Endodermal cell (in vitro differentiated cells): ENCODE measurements around the gene KCNN3. TPM values are rescaled to one million over a fixed set of nuclear protein-coding genes. Genes with fewer than 3 reads are reported as not detected.

Source experiments
- DNase-seq: peaks from one replicate; pipeline ENCODE4 v3.0.0-alpha.2; 2017
- H3K27ac ChIP-seq: 2 replicates; pipeline ENCODE4 v1.5.1; 2013; ENCODE audit warnings: mild to moderate bottlenecking, low read depth, low read length, moderate library complexity
- H3K27me3 ChIP-seq: 2 replicates; pipeline ENCODE4 v1.6.1; 2013; ENCODE audit warnings: mild to moderate bottlenecking, low read length, moderate library complexity; ENCODE audit not compliant: insufficient read depth, control insufficient read depth, poor library complexity, severe bottlenecking
- H3K36me3 ChIP-seq: 2 replicates; pipeline ENCODE4 v1.7.0; 2013; ENCODE audit warnings: mild to moderate bottlenecking, low read length, moderate library complexity; ENCODE audit not compliant: control insufficient read depth, insufficient read depth
- H3K4me1 ChIP-seq: one replicate; pipeline ENCODE4 v1.7.0; 2013; ENCODE audit warnings: low read length; ENCODE audit not compliant: control insufficient read depth, insufficient read depth
- H3K4me3 ChIP-seq: 2 replicates; pipeline ENCODE4 v1.5.1; 2013; ENCODE audit warnings: mild to moderate bottlenecking, low read length, moderate library complexity
- H3K9ac ChIP-seq: 2 replicates; pipeline ENCODE4 v1.6.1; 2013; ENCODE audit warnings: mild to moderate bottlenecking, low read length, moderate library complexity; ENCODE audit not compliant: poor library complexity, severe bottlenecking; ENCODE audit errors: extremely low read depth
- H3K9me3 ChIP-seq: 2 replicates; pipeline ENCODE4 v1.6.1; 2013; ENCODE audit warnings: mild to moderate bottlenecking, low read length, moderate library complexity; ENCODE audit not compliant: control insufficient read depth
- H3K27ac Mint-ChIP-seq: 2 replicates; pipeline ENCODE4 v1.8.0; 2020; ENCODE audit warnings: mixed read lengths
- H3K27me3 Mint-ChIP-seq: 2 replicates; pipeline ENCODE4 v1.8.0; 2021; ENCODE audit warnings: mild to moderate bottlenecking, mixed read lengths; ENCODE audit not compliant: insufficient read depth
- H3K36me3 Mint-ChIP-seq: 2 replicates; pipeline ENCODE4 v1.8.0; 2020; ENCODE audit warnings: low read depth, mixed read lengths
- H3K4me1 Mint-ChIP-seq: 2 replicates; pipeline ENCODE4 v1.8.0; 2020; ENCODE audit warnings: mixed read lengths
- H3K4me3 Mint-ChIP-seq: 2 replicates; pipeline ENCODE4 v1.8.0; 2020; ENCODE audit warnings: mild to moderate bottlenecking, moderate library complexity, mixed read lengths
- H3K9me3 Mint-ChIP-seq: 2 replicates; pipeline ENCODE4 v1.8.0; 2020; ENCODE audit warnings: mild to moderate bottlenecking, mixed read lengths
- CTCF ChIP-seq: fragments of 200-600 bp; sonication (generic); conservative IDR thresholded peaks from 2 replicates; pipeline ENCODE4 v1.5.0; 2021; ENCODE audit warnings: antibody characterized with exemption, mild to moderate bottlenecking
- WGBS, 2 experiments: methylation state at CpG; one replicate each; pipeline versions ENCODE4 v1.1.5 to v1.1.7; 2013; ENCODE audit warnings: missing lambda C conversion rate in 2 of 2, mixed read lengths in 1 of 2; ENCODE audit not compliant: insufficient coverage in 1 of 2, insufficient read length in 1 of 2; 5-methylcytosine and 5-hydroxymethylcytosine counted together
- total RNA-seq, 2 donors: library from RNA; stranded (reverse); fragmentation: NEBNext Ultra II Directional in 1 of 2; extraction: Animal tissue kit (Norgen Biotek cat#: 25700) in 1 of 2; gene quantifications; 2 replicates in 1 of 2; 3 replicates in 1 of 2; pipeline ENCODE4 v1.2.1, GENCODE V29; 2021

The KCNN3 gene
- total RNA-seq, 2 donors from 2014 or later, result 0.57 to 0.75 TPM

GRCh38 chr1:154786804-154787570 lies 83.1 kb downstream of the KCNN3 start:
- H3K9me3 ChIP-seq, result no peaks in the 10 kb centered on the region
- Mint-ChIP-seq H3K27ac (no peak overlapping the region), H3K27me3 (no peaks in the 10 kb centered on the region), H3K36me3 (no peaks in the 10 kb centered on the region), H3K4me1 (peaks cover 30% of the 10 kb centered on the region), H3K9me3 (no peaks in the 10 kb centered on the region), H3K4me3 (no peak overlapping the region)
- no peaks in the 10 kb centered on the region for H3K36me3 ChIP-seq
- no peak overlapping the region for H3K9ac ChIP-seq
- no peak overlapping the region for H3K27ac ChIP-seq
- H3K27me3 ChIP-seq, result no peaks in the 10 kb centered on the region
- WGBS, 2 experiments, result 94 to 97% methylated on average over 10 to 14 of the region's 14 CpGs
- TF ChIP-seq CTCF, result no peak
- no peak for DNase-seq
- no peak overlapping the region for H3K4me3 ChIP-seq
- H3K4me1 ChIP-seq, result peaks cover 4% of the 10 kb centered on the region

- H3K36me3 Mint-ChIP-seq, result no peaks in the 10 kb centered on the region
- H3K36me3 ChIP-seq, result no peaks in the 10 kb centered on the region
- H3K27ac Mint-ChIP-seq, result peak overlapping the region; percentile 37
- H3K4me1 Mint-ChIP-seq, result peaks cover 17% of the 10 kb centered on the region
- H3K4me3 Mint-ChIP-seq, result no peak overlapping the region
- H3K4me3 ChIP-seq, result no peak overlapping the region
- TF ChIP-seq CTCF, result no peak
- peak; percentile 76 for DNase-seq
- no peaks in the 10 kb centered on the region for H3K9me3 ChIP-seq
- no peak overlapping the region for H3K9ac ChIP-seq
- no peaks in the 10 kb centered on the region for H3K9me3 Mint-ChIP-seq
- no peaks in the 10 kb centered on the region for H3K27me3 ChIP-seq
- H3K27me3 Mint-ChIP-seq, result no peaks in the 10 kb centered on the region
- no peak overlapping the region for H3K27ac ChIP-seq
- 45 to 80% methylated on average over 1 to 2 of the region's 2 CpGs for WGBS, 2 experiments
- peaks cover 4% of the 10 kb centered on the region for H3K4me1 ChIP-seq
Observed at GRCh38 chr1:154784924-154785531, 85.1 kb downstream of the KCNN3 start.

GRCh38 chr1:154784416-154784815 lies 85.7 kb downstream of the KCNN3 start:
- H3K36me3 ChIP-seq, result no peaks in the 10 kb centered on the region
- Mint-ChIP-seq H3K4me3 (no peak overlapping the region), H3K4me1 (peaks cover 17% of the 10 kb centered on the region), H3K36me3 (no peaks in the 10 kb centered on the region), H3K27ac (peak overlapping the region; percentile 37), H3K27me3 (no peaks in the 10 kb centered on the region), H3K9me3 (no peaks in the 10 kb centered on the region)
- no peak overlapping the region for H3K4me3 ChIP-seq
- no peaks in the 10 kb centered on the region for H3K9me3 ChIP-seq
- H3K27ac ChIP-seq, result no peak overlapping the region
- no peaks in the 10 kb centered on the region for H3K27me3 ChIP-seq
- no peak for TF ChIP-seq CTCF
- H3K4me1 ChIP-seq, result peaks cover 4% of the 10 kb centered on the region
- DNase-seq, result no peak
- H3K9ac ChIP-seq, result no peak overlapping the region
- 92 to 96% methylated on average over 6 of the region's 6 CpGs for WGBS, 2 experiments
